SJSA1 (cell line): Measurements from ENCODE around the gene GBE1. TPM values are rescaled to one million over a fixed set of nuclear protein-coding genes. Genes with fewer than 3 reads are reported as not detected.
A peak's percentile ranks its signal among the peaks of the same experiment; 100 is the strongest.
"Not testable (repeated sequence)": the region's sequence is repeated elsewhere in the genome, so short reads cannot be mapped to it uniquely, and the experiment has no call there.

Experiments
- DNase-seq, 2 experiments: peaks; one replicate each; pipeline ENCODE4 v3.0.0-alpha.2; 2015 to 2020; ENCODE audit warnings: low spot score in 2 of 2, low read depth in 1 of 2
- H3K27ac ChIP-seq: fragments of 250-450 bp; sonication (Bioruptor Pico); 2 replicates; pipeline ENCODE4 v1.5.1; 2020; ENCODE audit warnings: mild to moderate bottlenecking, moderate library complexity
- H3K27me3 ChIP-seq: fragments of 250-450 bp; sonication (Bioruptor Pico); replicated peaks from 2 replicates; pipeline ENCODE4 v1.5.1; 2020; ENCODE audit warnings: mild to moderate bottlenecking, moderate library complexity
- H3K36me3 ChIP-seq: fragments of 250-450 bp; sonication (Bioruptor Pico); 2 replicates; pipeline ENCODE4 v1.5.1; 2020; ENCODE audit warnings: mild to moderate bottlenecking
- H3K4me1 ChIP-seq: fragments of 250-450 bp; sonication (Bioruptor Pico); replicated peaks from 2 replicates; pipeline ENCODE4 v1.6.1; 2021; ENCODE audit warnings: mild to moderate bottlenecking
- H3K4me3 ChIP-seq: fragments of 250-450 bp; sonication (Bioruptor Pico); 2 replicates; pipeline ENCODE4 v1.5.1; 2020; ENCODE audit warnings: mild to moderate bottlenecking
- H3K9me3 ChIP-seq: fragments of 250-450 bp; sonication (Bioruptor Pico); replicated peaks from 2 replicates; pipeline ENCODE4 v1.5.1; 2020; ENCODE audit warnings: mild to moderate bottlenecking
- total RNA-seq: library from RNA; depleted of rRNA; stranded (reverse); fragments of >200 nt; shearing (Covaris generic); gene quantifications from 2 replicates; pipeline ENCODE4 v1.2.3, GENCODE V29; 2014

GBE1 gene
- total RNA-seq, 1 experiment from 2014 or later = 72.1 TPM

GRCh38 chr3:81502236-81502635 lies 259.2 kb downstream of the GBE1 start:
- Histone ChIP-seq H3K9me3 (no peaks in the 10 kb centered on the region), H3K4me3 (no peak overlapping the region), H3K4me1 (no peaks in the 10 kb centered on the region), H3K36me3 (no peaks in the 10 kb centered on the region; the same call in 1 of the 2 replicates), H3K27me3 (no peaks in the 10 kb centered on the region), H3K27ac (no peak overlapping the region)
- DNase-seq = no peak

DNA sequence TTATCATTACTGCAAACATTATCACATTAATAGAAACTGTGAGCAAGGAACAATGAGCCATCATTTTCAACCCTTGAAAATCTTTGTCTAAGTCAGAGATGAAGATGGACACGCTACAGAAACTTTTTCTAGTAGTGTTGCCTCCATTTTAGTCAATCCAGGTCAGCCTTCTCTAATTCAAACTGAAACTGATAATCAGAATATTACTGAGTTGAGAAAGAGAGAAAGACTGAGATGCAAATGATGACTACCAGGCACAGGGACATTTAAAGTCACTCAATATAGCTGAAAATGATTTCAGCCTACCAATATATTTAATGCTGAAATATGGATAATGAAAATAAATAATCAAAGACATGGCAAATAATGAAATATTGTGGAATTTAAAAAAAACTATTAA lies 261.4 kb downstream of the GBE1 start:
- Histone ChIP-seq H3K9me3 (no peaks in the 10 kb centered on the region), H3K4me3 (no peak overlapping the region), H3K27ac (no peak overlapping the region), H3K4me1 (no peaks in the 10 kb centered on the region), H3K27me3 (no peaks in the 10 kb centered on the region), H3K36me3 (peaks cover 3% of the 10 kb centered on the region; the same call in 1 of the 2 replicates)
- DNase-seq = no peak

GRCh38 chr3:81497572-81498251 lies 263.7 kb downstream of the GBE1 start:
- Histone ChIP-seq H3K36me3 (0 out of 2 replicates have a peak, but pooled peaks cover 3% of the 10 kb centered on the region), H3K4me1 (no peaks in the 10 kb centered on the region), H3K9me3 (no peaks in the 10 kb centered on the region), H3K27ac (no peak overlapping the region), H3K27me3 (no peaks in the 10 kb centered on the region), H3K4me3 (no peak overlapping the region)
- DNase-seq = no peak

- Histone ChIP-seq H3K4me1 (no peaks in the 10 kb centered on the region), H3K4me3 (no peak overlapping the region), H3K27me3 (no peaks in the 10 kb centered on the region), H3K36me3 (0 out of 2 replicates have a peak, but pooled peaks cover 3% of the 10 kb centered on the region), H3K9me3 (no peaks in the 10 kb centered on the region), H3K27ac (no peak overlapping the region)
- DNase-seq = no peak
Observed at GRCh38 chr3:81496407-81497104, 264.9 kb downstream of the GBE1 start.

- H3K9me3 ChIP-seq, H3K27ac ChIP-seq, H3K4me1 ChIP-seq, H3K27me3 ChIP-seq, DNase-seq, H3K4me3 ChIP-seq, H3K36me3 ChIP-seq: not testable (repeated sequence)
Observed at GRCh38 chr3:81492471-81492870, 269.0 kb downstream of the GBE1 start.

DNA sequence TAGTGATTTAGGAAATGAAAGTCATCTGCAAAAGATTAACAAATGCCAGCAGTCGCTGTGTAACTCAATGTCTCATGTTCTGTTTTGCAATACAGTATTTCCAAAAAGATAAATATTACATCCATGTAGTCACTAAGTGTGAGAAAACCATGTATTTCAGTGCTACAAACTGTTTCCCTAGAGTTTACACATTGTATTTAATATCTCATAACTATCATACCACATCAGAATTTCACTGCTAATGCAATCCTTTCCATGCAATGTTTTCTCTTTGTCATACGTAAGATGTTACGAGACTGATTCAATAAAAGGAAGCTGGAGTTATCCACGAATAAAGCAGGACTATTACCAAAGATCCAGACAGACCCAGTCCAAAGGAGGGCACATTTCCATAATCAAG lies 269.4 kb downstream of the GBE1 start:
- 0 out of 2 replicates have a peak, but pooled peaks cover 6% of the 10 kb centered on the region for H3K36me3 ChIP-seq
- no peak overlapping the region for H3K27ac ChIP-seq
- no peak overlapping the region for H3K4me3 ChIP-seq

DNA sequence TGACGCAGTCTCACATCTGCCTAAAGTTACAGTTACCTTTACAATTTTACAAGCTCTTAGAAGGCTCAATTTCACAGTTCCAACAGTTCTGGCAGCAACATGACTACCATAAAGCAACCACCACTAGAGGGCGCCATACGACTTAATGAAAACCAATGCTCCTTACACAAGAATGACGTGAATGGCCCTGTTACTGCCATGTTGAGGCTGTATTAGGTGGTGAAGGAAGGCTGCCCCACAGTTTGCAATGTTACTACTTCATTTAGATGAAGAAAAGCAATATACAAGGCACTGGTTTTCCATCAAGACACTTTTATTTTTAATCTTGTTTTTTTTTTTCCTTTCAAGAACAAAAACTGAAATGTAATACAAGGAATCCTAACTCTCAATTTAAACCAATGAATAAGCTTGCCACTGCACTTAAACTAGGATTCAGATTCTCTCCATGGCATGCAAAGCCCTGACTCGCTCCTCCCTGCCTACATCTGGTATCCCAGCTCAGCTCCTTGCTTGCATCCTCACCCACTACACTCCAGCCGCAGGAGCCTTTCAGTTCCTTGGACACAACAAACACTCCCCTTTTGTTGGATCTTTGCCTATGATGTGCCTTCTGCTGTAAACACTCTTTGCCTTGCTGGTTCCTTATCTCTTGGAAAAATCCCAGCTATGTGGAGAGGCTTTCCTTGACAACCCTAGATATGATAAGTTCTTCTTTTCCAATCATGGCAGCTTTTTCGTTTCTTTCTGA lies 270.7 kb downstream of the GBE1 start:
- Histone ChIP-seq H3K4me3 (no peak overlapping the region), H3K4me1 (no peaks in the 10 kb centered on the region), H3K27ac (no peak overlapping the region), H3K9me3 (no peaks in the 10 kb centered on the region), H3K27me3 (no peaks in the 10 kb centered on the region), H3K36me3 (0 out of 2 replicates have a peak, but pooled peaks cover 3% of the 10 kb centered on the region)
- DNase-seq = peak; percentile 51 to 77

More for the DNA sequence above, 269.4 kb downstream of the GBE1 start:
- DNase-seq = no peak
- no peaks in the 10 kb centered on the region for H3K4me1 ChIP-seq
- no peaks in the 10 kb centered on the region for H3K9me3 ChIP-seq
- H3K27me3 ChIP-seq = no peaks in the 10 kb centered on the region

DNA sequence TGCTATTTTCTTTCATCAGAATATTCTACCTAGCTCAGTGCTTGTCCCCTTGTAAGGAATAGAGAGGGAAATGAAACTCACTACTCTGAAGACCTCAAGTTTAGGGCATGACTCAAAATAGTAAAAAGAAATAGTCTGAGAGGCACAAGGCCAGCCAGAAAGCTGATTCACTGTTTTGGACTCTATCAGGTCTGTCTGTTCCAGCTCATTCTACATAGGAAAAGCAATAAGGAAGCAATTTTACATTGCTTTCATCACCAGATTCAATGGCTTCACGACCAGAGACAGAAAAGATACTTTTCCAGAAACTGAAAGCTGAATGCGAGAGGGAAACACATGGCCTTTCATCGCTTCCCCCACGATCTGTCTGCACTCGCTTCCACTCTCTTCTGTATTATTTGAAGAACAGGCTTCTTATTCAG lies 276.0 kb downstream of the GBE1 start:
- Histone ChIP-seq H3K4me3 (no peak overlapping the region), H3K9me3 (no peaks in the 10 kb centered on the region), H3K36me3 (0 out of 2 replicates have a peak, but pooled peaks cover 3% of the 10 kb centered on the region), H3K27me3 (no peaks in the 10 kb centered on the region), H3K4me1 (no peaks in the 10 kb centered on the region), H3K27ac (no peak overlapping the region)
- no peak for DNase-seq

DNA sequence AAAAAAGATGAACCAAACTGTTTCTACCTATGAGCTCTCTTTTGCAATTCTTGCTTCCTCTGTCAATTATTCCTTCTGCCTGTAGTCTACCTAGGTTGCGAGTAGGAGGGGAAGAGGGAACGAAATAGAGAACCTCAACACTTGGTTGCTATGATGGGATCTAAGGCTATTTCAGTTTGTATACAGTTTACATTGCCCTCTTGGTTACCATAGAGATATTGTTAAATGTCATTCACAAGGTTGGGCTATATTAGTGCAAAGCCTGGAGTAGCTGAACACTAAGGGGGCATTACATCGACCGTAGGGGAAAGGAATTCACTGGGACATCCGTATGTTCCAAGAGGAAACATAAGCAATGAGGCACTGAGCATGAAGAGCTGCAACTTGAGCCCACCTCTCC lies 276.9 kb downstream of the GBE1 start:
- Histone ChIP-seq H3K27ac (no peak overlapping the region), H3K9me3 (no peaks in the 10 kb centered on the region), H3K27me3 (no peaks in the 10 kb centered on the region), H3K36me3 (no peaks in the 10 kb centered on the region), H3K4me3 (no peak overlapping the region), H3K4me1 (no peaks in the 10 kb centered on the region)
- no peak for DNase-seq

DNA sequence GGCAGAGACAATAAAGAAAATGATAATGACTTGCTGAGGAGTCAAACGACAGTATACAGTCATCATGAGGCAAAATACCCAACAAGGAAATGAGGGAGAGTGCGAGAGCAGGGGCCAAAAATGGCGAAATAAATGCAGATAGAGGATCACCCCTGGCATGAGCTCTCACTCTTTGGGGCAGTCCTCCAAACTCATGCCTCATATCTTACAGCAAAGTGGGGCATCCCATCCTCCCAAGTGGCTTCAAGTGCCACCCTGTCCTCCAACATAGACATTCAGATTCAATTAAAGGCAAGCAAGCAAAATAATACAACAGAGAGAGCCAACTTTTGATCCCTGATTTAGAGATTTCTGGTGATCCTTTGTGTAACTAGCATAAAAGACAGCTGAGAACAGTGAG lies 278.4 kb downstream of the GBE1 start:
- H3K36me3 ChIP-seq = no peaks in the 10 kb centered on the region
- DNase-seq = no peak
- no peak overlapping the region for H3K4me3 ChIP-seq
- H3K9me3 ChIP-seq = no peaks in the 10 kb centered on the region
- H3K4me1 ChIP-seq = no peaks in the 10 kb centered on the region
- H3K27ac ChIP-seq = no peak overlapping the region
- H3K27me3 ChIP-seq = no peaks in the 10 kb centered on the region

- no peak for DNase-seq
- no peaks in the 10 kb centered on the region for H3K4me1 ChIP-seq
Observed at GRCh38 chr3:81477740-81478139, 283.7 kb downstream of the GBE1 start.

DNA sequence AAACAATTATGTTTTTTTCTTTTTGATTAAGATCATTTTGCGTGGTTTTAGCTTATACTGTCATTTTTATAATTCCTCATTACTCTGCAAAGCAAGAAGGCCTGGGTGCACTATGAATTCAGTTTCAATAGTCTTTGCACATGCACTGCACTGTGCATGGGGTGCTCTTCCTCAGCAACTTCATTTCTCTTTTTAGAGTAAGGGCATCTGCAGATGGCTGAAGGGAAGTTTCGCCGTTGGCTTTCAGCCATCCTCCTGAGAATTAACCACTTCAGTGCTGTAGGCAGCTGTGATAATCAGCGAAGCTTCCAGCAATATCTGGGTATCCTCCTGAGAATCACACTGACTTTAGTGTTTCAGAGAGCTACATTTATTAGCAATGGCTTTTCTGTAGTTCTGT lies 284.8 kb downstream of the GBE1 start:
- H3K27me3 ChIP-seq = no peaks in the 10 kb centered on the region
- DNase-seq = no peak
- no peaks in the 10 kb centered on the region for H3K36me3 ChIP-seq
- H3K9me3 ChIP-seq = no peaks in the 10 kb centered on the region
- no peaks in the 10 kb centered on the region for H3K4me1 ChIP-seq
- no peak overlapping the region for H3K4me3 ChIP-seq
- no peak overlapping the region for H3K27ac ChIP-seq

More at GRCh38 chr3:81477740-81478139, 283.7 kb downstream of the GBE1 start:
- Histone ChIP-seq H3K36me3 (no peaks in the 10 kb centered on the region), H3K27me3 (no peaks in the 10 kb centered on the region), H3K27ac (no peak overlapping the region), H3K4me3 (no peak overlapping the region), H3K9me3 (no peaks in the 10 kb centered on the region)

GRCh38 chr3:81472600-81473362 lies 288.7 kb downstream of the GBE1 start:
- no peaks in the 10 kb centered on the region for H3K36me3 ChIP-seq
- H3K4me3 ChIP-seq = no peak overlapping the region
- no peaks in the 10 kb centered on the region for H3K4me1 ChIP-seq
- H3K9me3 ChIP-seq = no peaks in the 10 kb centered on the region
- no peaks in the 10 kb centered on the region; the same call in none of the 2 replicates for H3K27me3 ChIP-seq
- H3K27ac ChIP-seq = no peak overlapping the region
- no peak for DNase-seq
